ENCODE results near the gene KRTAP3-3.

GRCh38 chr17:41020336-41020735 is 26.4 kb upstream of the KRTAP3-3 start:
- TF ChIP-seq CTCF (conservative IDR thresholded peaks at IDR 0.05; ENCODE audit: low read depth, low read length) (no peak), EZH2 (IDR thresholded peaks at IDR 0.05; ENCODE audit: borderline replicate concordance, low read depth, low read length, poor library complexity, severe bottlenecking) (no peak)
